Measurements from ENCODE around the gene CDKN2B-AS1. TPM values are rescaled to one million over a fixed set of nuclear protein-coding genes. Genes with fewer than 3 reads are reported as not detected.

The CDKN2B-AS1 gene
- total RNA-seq, 6 experiments from 2014 or later = 0.61 to 1.5 (median 1.2) TPM

- peak; percentile 72 for DNase-seq
- peak; percentile 75 for TF ChIP-seq CTCF (IDR thresholded peaks at IDR 0.05)
- H3K27me3 Mint-ChIP-seq (ENCODE audit: insufficient read depth) = peaks cover 17% of the 10 kb centered on the region; the same call in 1 of the 2 replicates
- peaks cover 34% of the 10 kb centered on the region for H3K4me1 Mint-ChIP-seq (ENCODE audit: low read depth)
- peaks cover 9% of the 10 kb centered on the region for H3K9me3 Mint-ChIP-seq
- peak overlapping the region; percentile 69 for H3K27ac Mint-ChIP-seq
- H3K36me3 Mint-ChIP-seq (ENCODE audit: low read depth) = peaks cover 49% of the 10 kb centered on the region
- peak overlapping the region; percentile 81 for H3K4me3 Mint-ChIP-seq
These were observed 29.1 kb upstream of the CDKN2B-AS1 start for GRCh38 chr9:21965401-21965951.

GRCh38 chr9:21966140-21966851 lies 28.3 kb upstream of the CDKN2B-AS1 start:
- no peak overlapping the region; the same call in 1 of the 2 replicates for H3K27ac Mint-ChIP-seq
- TF ChIP-seq CTCF (IDR thresholded peaks at IDR 0.05) = no peak
- peaks cover 55% of the 10 kb centered on the region for H3K36me3 Mint-ChIP-seq (ENCODE audit: low read depth)
- no peak for DNase-seq
- peak overlapping the region; percentile 81; the same call in 1 of the 2 replicates for H3K4me3 Mint-ChIP-seq
- H3K27me3 Mint-ChIP-seq (ENCODE audit: insufficient read depth) = peaks cover 17% of the 10 kb centered on the region; the same call in 1 of the 2 replicates
- peaks cover 9% of the 10 kb centered on the region for H3K9me3 Mint-ChIP-seq
- H3K4me1 Mint-ChIP-seq (ENCODE audit: low read depth) = peaks cover 38% of the 10 kb centered on the region

GRCh38 chr9:21967169-21967568 lies 27.4 kb upstream of the CDKN2B-AS1 start:
- Mint-ChIP-seq H3K27me3 (ENCODE audit: insufficient read depth) (peaks cover 20% of the 10 kb centered on the region; the same call in 1 of the 2 replicates), H3K4me1 (ENCODE audit: low read depth) (peaks cover 47% of the 10 kb centered on the region), H3K4me3 (no peak overlapping the region), H3K36me3 (ENCODE audit: low read depth) (peaks cover 56% of the 10 kb centered on the region), H3K27ac (no peak overlapping the region), H3K9me3 (peaks cover 9% of the 10 kb centered on the region)
- DNase-seq = no peak
- no peak for TF ChIP-seq CTCF (IDR thresholded peaks at IDR 0.05)

- no peak overlapping the region for H3K27ac Mint-ChIP-seq
- peaks cover 9% of the 10 kb centered on the region for H3K9me3 Mint-ChIP-seq
- H3K36me3 Mint-ChIP-seq (ENCODE audit: low read depth) = peaks cover 54% of the 10 kb centered on the region
- TF ChIP-seq CTCF (IDR thresholded peaks at IDR 0.05) = no peak
- no peak for DNase-seq
- no peak overlapping the region for H3K4me3 Mint-ChIP-seq
- H3K27me3 Mint-ChIP-seq (ENCODE audit: insufficient read depth) = peaks cover 20% of the 10 kb centered on the region; the same call in 1 of the 2 replicates
- peaks cover 52% of the 10 kb centered on the region for H3K4me1 Mint-ChIP-seq (ENCODE audit: low read depth)
These were observed 26.9 kb upstream of the CDKN2B-AS1 start for GRCh38 chr9:21967702-21968101.

GRCh38 chr9:21968331-21969010 lies 26.1 kb upstream of the CDKN2B-AS1 start:
- peaks cover 6% of the 10 kb centered on the region for H3K9me3 Mint-ChIP-seq
- no peak overlapping the region for H3K27ac Mint-ChIP-seq
- 0 out of 2 replicates have a peak, but pooled peaks have one; percentile 9 for TF ChIP-seq CTCF (IDR thresholded peaks at IDR 0.05)
- DNase-seq = no peak
- peaks cover 17% of the 10 kb centered on the region; the same call in 1 of the 2 replicates for H3K27me3 Mint-ChIP-seq (ENCODE audit: insufficient read depth)
- H3K36me3 Mint-ChIP-seq (ENCODE audit: low read depth) = peaks cover 47% of the 10 kb centered on the region
- H3K4me3 Mint-ChIP-seq = peak overlapping the region; percentile 76
- peaks cover 60% of the 10 kb centered on the region for H3K4me1 Mint-ChIP-seq (ENCODE audit: low read depth)

Data from HFFc6 (cell line).